CD14-positive monocyte (primary cell): ENCODE measurements around the gene LRP8. TPM values are rescaled to one million over a fixed set of nuclear protein-coding genes. Genes with fewer than 3 reads are reported as not detected.

Experiments used
- DNase-seq, 3 donors: peaks; one replicate each; pipeline ENCODE4 v3.0.0-alpha.2; 2011 to 2022
- H2AFZ ChIP-seq: 2 replicates; pipeline ENCODE4 v1.6.0; 2012; ENCODE audit warnings: mild to moderate bottlenecking, low read depth, low read length, inconsistent platforms; ENCODE audit not compliant: insufficient read depth, poor library complexity, severe bottlenecking
- H3K27ac ChIP-seq, 2 donors: 1 replicate in 1 of 2; 2 replicates in 1 of 2; pipeline ENCODE4 v1.5.1; 2012 to 2013; ENCODE audit warnings: low read length in 2 of 2, control low read depth in 1 of 2, inconsistent platforms in 1 of 2, low read depth in 1 of 2, mild to moderate bottlenecking in 1 of 2
- H3K27me3 ChIP-seq, 2 donors: one replicate each; pipeline versions ENCODE4 v1.6.0 to v1.6.1; 2011 to 2013; ENCODE audit warnings: low read length in 2 of 2; ENCODE audit not compliant: control insufficient read depth in 2 of 2, insufficient read depth in 2 of 2
- H3K36me3 ChIP-seq, 2 donors: replicated peaks in 1 of 2; 1 replicate in 1 of 2; 2 replicates in 1 of 2; pipeline versions ENCODE4 v1.5.1 to v1.6.1; 2012 to 2013; ENCODE audit warnings: low read length in 2 of 2, control low read depth in 1 of 2, inconsistent platforms in 1 of 2, mild to moderate bottlenecking in 1 of 2; ENCODE audit not compliant: insufficient read depth in 2 of 2, control insufficient read depth in 1 of 2
- H3K4me1 ChIP-seq, 2 donors: 1 replicate in 1 of 2; 2 replicates in 1 of 2; pipeline versions ENCODE4 v1.5.1 to v1.6.1; 2012 to 2013; ENCODE audit warnings: low read length in 2 of 2, control low read depth in 1 of 2, inconsistent platforms in 1 of 2, mild to moderate bottlenecking in 1 of 2, moderate library complexity in 1 of 2; ENCODE audit not compliant: insufficient read depth in 2 of 2, control insufficient read depth in 1 of 2
- H3K4me2 ChIP-seq: replicated peaks from 2 replicates; pipeline ENCODE3; 2012; ENCODE audit warnings: low read length, moderate library complexity, mild to moderate bottlenecking; ENCODE audit not compliant: poor library complexity, severe bottlenecking; ENCODE audit errors: extremely low read depth
- H3K4me3 ChIP-seq, 3 experiments: fragments of 200-600 bp in 1 of 3; sonication (generic) in 1 of 3; replicated peaks in 1 of 3; 1 replicate in 2 of 3; 2 replicates in 1 of 3; pipeline ENCODE4 v1.5.1; 2011 to 2013; ENCODE audit warnings: low read length in 3 of 3, mild to moderate bottlenecking in 3 of 3, control low read depth in 2 of 3, low read depth in 2 of 3, inconsistent platforms in 1 of 3, moderate library complexity in 1 of 3
- H3K79me2 ChIP-seq: 2 replicates; pipeline ENCODE4 v1.6.0; 2012; ENCODE audit warnings: mild to moderate bottlenecking, control low read depth, inconsistent platforms, low read length, moderate library complexity; ENCODE audit not compliant: insufficient read depth
- H3K9ac ChIP-seq: 2 replicates; pipeline ENCODE4 v1.6.0; 2017; ENCODE audit warnings: low read length, mild to moderate bottlenecking; ENCODE audit not compliant: insufficient read depth, poor library complexity, severe bottlenecking
- H3K9me3 ChIP-seq, 2 donors: replicated peaks in 1 of 2; 1 replicate in 1 of 2; 2 replicates in 1 of 2; pipeline versions ENCODE4 v1.5.1 to v1.6.1; 2012 to 2013; ENCODE audit warnings: low read length in 2 of 2, control low read depth in 1 of 2; ENCODE audit not compliant: control insufficient read depth in 1 of 2, insufficient read depth in 1 of 2
- H4K20me1 ChIP-seq: 2 replicates; pipeline ENCODE4 v1.6.0; 2012; ENCODE audit warnings: mild to moderate bottlenecking, low read length, control low read depth, moderate library complexity; ENCODE audit not compliant: insufficient read depth
- H3K27ac Mint-ChIP-seq, 7 donors: one replicate each; pipeline ENCODE4 v1.8.0; 2020; ENCODE audit warnings: mild to moderate bottlenecking in 7 of 7, mixed read lengths in 7 of 7, moderate library complexity in 6 of 7, inconsistent platforms in 2 of 7
- H3K27me3 Mint-ChIP-seq, 3 donors: one replicate each; pipeline ENCODE4 v1.8.0; 2021 to 2022; ENCODE audit warnings: low read depth in 3 of 3, mild to moderate bottlenecking in 3 of 3, mixed read lengths in 3 of 3, moderate library complexity in 3 of 3, inconsistent platforms in 1 of 3
- H3K36me3 Mint-ChIP-seq, 2 donors: one replicate each; pipeline ENCODE4 v1.8.0; 2020; ENCODE audit warnings: mixed read lengths in 2 of 2, inconsistent platforms in 1 of 2, mild to moderate bottlenecking in 1 of 2
- H3K4me1 Mint-ChIP-seq: one replicate; pipeline ENCODE4 v1.8.0; 2020; ENCODE audit warnings: mild to moderate bottlenecking, mixed read lengths
- H3K4me3 Mint-ChIP-seq, 2 donors: one replicate each; pipeline ENCODE4 v1.8.0; 2020; ENCODE audit warnings: mild to moderate bottlenecking in 2 of 2, mixed read lengths in 2 of 2, moderate library complexity in 1 of 2
- H3K9me3 Mint-ChIP-seq, 7 donors: one replicate each; pipeline ENCODE4 v1.8.0; 2020 to 2022; ENCODE audit warnings: mixed read lengths in 7 of 7, mild to moderate bottlenecking in 6 of 7, moderate library complexity in 6 of 7, inconsistent platforms in 2 of 7
- CTCF ChIP-seq: fragments of 200-600 bp; IDR thresholded peaks from one replicate; pipeline ENCODE4 v1.8.0; 2022; ENCODE audit warnings: antibody characterized with exemption, mild to moderate bottlenecking
- WGBS: methylation state at CpG from one replicate; pipeline ENCODE4 v1.1.5; 2013; ENCODE audit warnings: missing lambda C conversion rate; ENCODE audit not compliant: insufficient coverage; 5-methylcytosine and 5-hydroxymethylcytosine counted together
- intact Hi-C, 2 donors: fragments of 100-400 bp; cut with micrococcal nuclease; formaldehyde crosslinking; loops; one replicate each; pipeline versions ENCODE4 v1.15.0 to v1.15.1; 2023
- polyA plus RNA-seq, 3 donors: library from polyadenylated mRNA; depleted of rRNA in 1 of 3; unstranded in 2 of 3; stranded (reverse) in 1 of 3; fragments of 300-500 nt in 2 of 3; fragments of >200 nt in 1 of 3; fragmentation: Illumina TruSeq in 2 of 3; gene quantifications; 1 replicate in 2 of 3; 2 replicates in 1 of 3; pipeline ENCODE4 v1.2.3, GENCODE V29; 2012 to 2021

Gene LRP8
- polyA plus RNA-seq, 3 donors, result 0.76 to 11.3 (median 0.95) TPM

GRCh38 chr1:53270107-53270506 is 57.8 kb downstream of the LRP8 start:
- H3K4me2 ChIP-seq, result no peak overlapping the region
- DNase-seq, result no peak
- WGBS, result no CpG with 5 or more reads among the region's 1 CpG

GRCh38 chr1:53267761-53268160 is 60.1 kb downstream of the LRP8 start:
- Histone ChIP-seq H3K27me3 (no peaks in the 10 kb centered on the region), H3K4me2 (no peak overlapping the region), H4K20me1 (no peaks in the 10 kb centered on the region), H3K9me3 (no peaks in the 10 kb centered on the region), H3K36me3 (peaks cover 69 to 87% of the 10 kb centered on the region in 2 donors), H3K27ac (no peak overlapping the region), H3K79me2 (no peaks in the 10 kb centered on the region), H3K4me1 (no peaks in the 10 kb centered on the region), H3K4me3 (no peak overlapping the region), H2AFZ (no peak overlapping the region), H3K9ac (no peak overlapping the region)
- no peak overlapping the region for H3K4me3 Mint-ChIP-seq
- no peak for TF ChIP-seq CTCF
- H3K27ac Mint-ChIP-seq, result peak overlapping the region in 2 of 7 donors; percentile 15 to 18
- no peaks in the 10 kb centered on the region for H3K4me1 Mint-ChIP-seq
- H3K27me3 Mint-ChIP-seq, result no peaks in the 10 kb centered on the region
- H3K36me3 Mint-ChIP-seq, result peaks cover 73 to 89% of the 10 kb centered on the region in 2 donors
- no peaks in the 10 kb centered on the region for H3K9me3 Mint-ChIP-seq
- no peak for DNase-seq
- intact Hi-C loops, result no loop called here

More at GRCh38 chr1:53270107-53270506, 57.8 kb downstream of the LRP8 start:
- Histone ChIP-seq H3K9ac (no peak overlapping the region), H3K27me3 (no peaks in the 10 kb centered on the region), H3K79me2 (no peaks in the 10 kb centered on the region), H3K4me1 (no peaks in the 10 kb centered on the region), H2AFZ (no peak overlapping the region), H3K27ac (no peak overlapping the region), H3K36me3 (peaks cover 51 to 85% of the 10 kb centered on the region in 2 donors), H3K9me3 (no peaks in the 10 kb centered on the region), H3K4me3 (no peak overlapping the region), H4K20me1 (no peaks in the 10 kb centered on the region)
- Mint-ChIP-seq H3K27me3 (no peaks in the 10 kb centered on the region), H3K4me3 (no peak overlapping the region), H3K36me3 (peaks cover 68 to 90% of the 10 kb centered on the region in 2 donors), H3K9me3 (no peaks in the 10 kb centered on the region), H3K4me1 (peaks cover 7% of the 10 kb centered on the region), H3K27ac (no peak overlapping the region)
- intact Hi-C loops, result no loop called here
- no peak for TF ChIP-seq CTCF
